Osteoblast (primary cell): Measurements from ENCODE around the gene BIK. TPM values are rescaled to one million over a fixed set of nuclear protein-coding genes. Genes with fewer than 3 reads are reported as not detected.
A peak's percentile ranks its signal among the peaks of the same experiment; 100 is the strongest.

Experiments used
- DNase-seq: peaks from one replicate; pipeline ENCODE4 v3.0.0; 2011; ENCODE audit warnings: low spot score, mixed read lengths; ENCODE audit not compliant: insufficient read length; ENCODE audit errors: missing footprints
- H2AFZ ChIP-seq: 2 replicates; pipeline ENCODE4 v1.6.0; 2011; ENCODE audit warnings: mild to moderate bottlenecking, low read length
- H3K27ac ChIP-seq: 2 replicates; pipeline ENCODE4 v1.5.1; 2011; ENCODE audit warnings: mild to moderate bottlenecking, low read depth, low read length, moderate library complexity
- H3K27me3 ChIP-seq: 2 replicates; pipeline ENCODE4 v1.6.0; 2012; ENCODE audit warnings: mild to moderate bottlenecking, control low read depth, inconsistent platforms, low read length, moderate library complexity; ENCODE audit not compliant: insufficient read depth
- H3K36me3 ChIP-seq: 2 replicates; pipeline ENCODE4 v1.5.1; 2011; ENCODE audit warnings: mild to moderate bottlenecking, low read length, control low read depth, moderate library complexity; ENCODE audit not compliant: insufficient read depth
- H3K4me1 ChIP-seq: 2 replicates; pipeline ENCODE4 v1.5.1; 2011; ENCODE audit warnings: mild to moderate bottlenecking, low read length, control low read depth, moderate library complexity; ENCODE audit not compliant: insufficient read depth
- H3K4me2 ChIP-seq: 2 replicates; pipeline ENCODE4 v1.6.0; 2011; ENCODE audit warnings: mild to moderate bottlenecking, low read length; ENCODE audit not compliant: insufficient read depth
- H3K4me3 ChIP-seq: fragments of 200-600 bp; sonication (generic); 3 replicates; pipeline ENCODE4 v1.5.1; 2012; ENCODE audit warnings: mild to moderate bottlenecking, low read length, inconsistent platforms; ENCODE audit not compliant: insufficient read depth
- H3K79me2 ChIP-seq: 2 replicates; pipeline ENCODE4 v1.6.0; 2012; ENCODE audit warnings: mild to moderate bottlenecking, low read length, control low read depth, inconsistent platforms; ENCODE audit not compliant: insufficient read depth
- H3K9me3 ChIP-seq: 2 replicates; pipeline ENCODE4 v1.5.1; 2011; ENCODE audit warnings: low read depth, low read length, control low read depth
- H4K20me1 ChIP-seq: 2 replicates; pipeline ENCODE4 v1.6.0; 2012; ENCODE audit warnings: mild to moderate bottlenecking, low read length, control low read depth; ENCODE audit not compliant: insufficient read depth
- CTCF ChIP-seq: IDR thresholded peaks from 2 replicates; pipeline ENCODE4 v1.5.1; 2011; ENCODE audit warnings: mild to moderate bottlenecking, low read depth, low read length, moderate library complexity; ENCODE audit errors: extremely low read depth
- total RNA-seq: library from RNA; depleted of rRNA; stranded (reverse); fragments of >200 nt; gene quantifications from 2 replicates; pipeline ENCODE4 v1.2.3, GENCODE V29; 2012

Gene BIK, protein sequence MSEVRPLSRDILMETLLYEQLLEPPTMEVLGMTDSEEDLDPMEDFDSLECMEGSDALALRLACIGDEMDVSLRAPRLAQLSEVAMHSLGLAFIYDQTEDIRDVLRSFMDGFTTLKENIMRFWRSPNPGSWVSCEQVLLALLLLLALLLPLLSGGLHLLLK
- not detected in 2 replicates for total RNA-seq

DNA sequence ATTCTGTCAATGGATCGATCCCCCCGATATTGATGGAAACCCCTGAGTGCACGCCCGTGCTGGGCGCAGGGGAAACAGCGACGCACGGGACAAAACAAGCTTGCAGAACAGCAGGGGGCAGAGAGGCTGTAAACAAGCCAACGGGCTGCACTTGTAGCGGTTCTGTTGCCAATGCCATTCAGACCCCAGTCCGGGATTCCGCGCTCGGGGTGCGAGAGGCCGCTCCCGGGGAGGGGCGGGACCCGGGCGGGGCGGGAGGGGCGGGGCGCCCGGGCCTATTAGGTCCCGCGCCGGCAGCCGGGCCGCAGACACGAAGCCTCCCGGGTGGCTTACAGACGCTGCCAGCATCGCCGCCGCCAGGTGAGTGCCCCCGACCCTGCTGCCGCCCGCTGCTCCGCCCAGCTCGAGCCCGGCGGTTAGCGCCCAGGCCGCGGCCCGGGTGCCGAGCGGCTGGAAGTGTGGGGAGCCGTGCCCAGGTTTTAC is at the start of gene BIK:
Gene BIK, plus strand, starts transcription at position 307 of the 483 bp plus-strand sequence. CDS start 13,273 bp downstream, outside the sequence.
- Histone ChIP-seq H2AFZ (peak within 1 kb of the TSS; percentile 56), H3K4me2 (peak within 1 kb of the TSS; percentile 77), H4K20me1 (no peaks in the 10 kb centered on the region), H3K4me3 (peak within 1 kb of the TSS; percentile 53), H3K36me3 (no peaks in the 10 kb centered on the region), H3K79me2 (no peaks in the 10 kb centered on the region), H3K27ac (no peak within 1 kb of the TSS), H3K9me3 (no peaks in the 10 kb centered on the region), H3K4me1 (peaks cover 4% of the 10 kb centered on the region), H3K27me3 (peaks cover 58% of the 10 kb centered on the region)
- DNase-seq = peak; percentile 85
- peak; percentile 14 for TF ChIP-seq CTCF

GRCh38 chr22:43066134-43066533 is 44.4 kb upstream of the BIK start:
- Histone ChIP-seq H3K79me2 (no peaks in the 10 kb centered on the region), H3K9me3 (no peaks in the 10 kb centered on the region), H2AFZ (no peak overlapping the region), H3K4me3 (no peak overlapping the region), H4K20me1 (no peaks in the 10 kb centered on the region), H3K4me1 (peaks cover 9% of the 10 kb centered on the region), H3K27ac (no peak overlapping the region), H3K4me2 (no peak overlapping the region), H3K36me3 (peaks cover 10% of the 10 kb centered on the region), H3K27me3 (no peaks in the 10 kb centered on the region)
- peak; percentile 2 for DNase-seq
- TF ChIP-seq CTCF = no peak

DNA sequence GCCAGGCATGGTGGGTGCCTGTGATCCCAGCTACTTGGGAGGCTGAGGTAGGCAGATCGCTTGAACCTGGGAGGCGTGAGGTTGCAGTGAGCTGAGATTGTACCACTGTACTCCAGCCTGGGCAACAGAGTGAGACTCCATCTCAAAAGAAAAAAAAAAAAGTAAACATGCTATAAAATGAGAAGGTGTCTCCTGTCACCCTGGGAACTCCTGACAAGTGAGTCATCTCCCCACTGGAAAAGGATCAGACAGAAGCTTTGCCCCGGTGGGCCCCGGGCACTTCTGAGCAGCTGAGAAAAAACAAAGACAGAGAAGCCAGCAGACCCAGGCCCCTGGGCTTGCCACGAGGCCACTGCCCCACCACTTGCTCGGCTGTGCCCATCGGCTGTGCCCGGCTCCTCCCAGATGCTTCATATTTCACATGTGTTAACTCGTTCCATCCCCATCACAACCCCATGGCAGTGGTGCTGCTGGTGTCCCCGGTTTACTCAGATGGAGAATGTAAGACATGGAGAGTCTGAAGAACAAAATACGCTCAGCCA is 43.6 kb upstream of the BIK start:
- no peak overlapping the region for H3K4me2 ChIP-seq
- peaks cover 10% of the 10 kb centered on the region for H3K36me3 ChIP-seq
- no peak for TF ChIP-seq CTCF
- DNase-seq = peak; percentile 82
- no peaks in the 10 kb centered on the region for H4K20me1 ChIP-seq
- no peaks in the 10 kb centered on the region for H3K79me2 ChIP-seq
- no peak overlapping the region for H3K4me3 ChIP-seq
- H3K27ac ChIP-seq = peak overlapping the region; percentile 98
- peak overlapping the region; percentile 57 for H2AFZ ChIP-seq
- H3K27me3 ChIP-seq = no peaks in the 10 kb centered on the region
- peaks cover 9% of the 10 kb centered on the region for H3K4me1 ChIP-seq
- no peaks in the 10 kb centered on the region for H3K9me3 ChIP-seq

- Histone ChIP-seq H3K36me3 (peaks cover 3% of the 10 kb centered on the region), H3K9me3 (no peaks in the 10 kb centered on the region), H3K27me3 (no peaks in the 10 kb centered on the region), H3K4me1 (no peaks in the 10 kb centered on the region), H3K79me2 (no peaks in the 10 kb centered on the region), H4K20me1 (peaks cover 3% of the 10 kb centered on the region), H2AFZ (no peak overlapping the region), H3K27ac (no peak overlapping the region), H3K4me2 (no peak overlapping the region), H3K4me3 (no peak overlapping the region)
- DNase-seq = peak; percentile 61
- no peak for TF ChIP-seq CTCF
Observed at GRCh38 chr22:43077121-43077877, 33.3 kb upstream of the BIK start.
